ENCODE data around the gene ERMP1. TPM values are rescaled to one million over a fixed set of nuclear protein-coding genes. Genes with fewer than 3 reads are reported as not detected.

ERMP1 gene
- polyA plus RNA-seq, 1 experiment, result 6.1 TPM

- no peak for TF ChIP-seq CTCF (IDR thresholded peaks at IDR 0.05; ENCODE audit: low read depth, low read length)
- Histone ChIP-seq H3K27me3 (ENCODE audit: control insufficient read depth, insufficient read depth, low read length) (no peaks in the 10 kb centered on the region), H3K4me3 (ENCODE audit: low read depth, low read length) (no peak overlapping the region), H3K9me3 (ENCODE audit: control insufficient read depth, insufficient read depth, low read length) (no peaks in the 10 kb centered on the region), H3K27ac (ENCODE audit: low read depth, low read length) (no peak overlapping the region)
- ChIA-PET CTCF (no interaction called here), POLR2A (no interaction called here)
- no peak for DNase-seq (ENCODE audit: low read depth, low spot score)
Observed at GRCh38 chr9:5796298-5796697, 36.6 kb downstream of the ERMP1 start.

- DNase-seq (ENCODE audit: low read depth, low spot score), result no peak
- CTCF ChIA-PET, result interaction anchor here (1.5 to 1.6 kb wide), 2 partner anchors 9 to 261 kb away, joined by 3 read pairs; no protein-coding TSS in a partner anchor
- Histone ChIP-seq H3K9me3 (ENCODE audit: control insufficient read depth, insufficient read depth, low read length) (no peaks in the 10 kb centered on the region), H3K4me3 (ENCODE audit: low read depth, low read length) (no peak overlapping the region), H3K27me3 (ENCODE audit: control insufficient read depth, insufficient read depth, low read length) (no peaks in the 10 kb centered on the region), H3K27ac (ENCODE audit: low read depth, low read length) (no peak overlapping the region)
- no peak for TF ChIP-seq CTCF (IDR thresholded peaks at IDR 0.05; ENCODE audit: low read depth, low read length)
- POLR2A ChIA-PET, result no interaction called here
Observed at GRCh38 chr9:5793812-5794211, 39.1 kb downstream of the ERMP1 start.

GRCh38 chr9:5791870-5792269 is 41.0 kb downstream of the ERMP1 start:
- no peaks in the 10 kb centered on the region for H3K9me3 ChIP-seq (ENCODE audit: control insufficient read depth, insufficient read depth, low read length)
- no peak overlapping the region for H3K27ac ChIP-seq (ENCODE audit: low read depth, low read length)
- CTCF ChIA-PET, result no interaction called here
- DNase-seq (ENCODE audit: low read depth, low spot score), result no peak
- no peak for TF ChIP-seq CTCF (IDR thresholded peaks at IDR 0.05; ENCODE audit: low read depth, low read length)
- POLR2A ChIA-PET, result no interaction called here
- H3K27me3 ChIP-seq (ENCODE audit: control insufficient read depth, insufficient read depth, low read length), result no peaks in the 10 kb centered on the region
- no peak overlapping the region for H3K4me3 ChIP-seq (ENCODE audit: low read depth, low read length)

- Histone ChIP-seq H3K27me3 (ENCODE audit: control insufficient read depth, insufficient read depth, low read length) (no peaks in the 10 kb centered on the region), H3K4me3 (ENCODE audit: low read depth, low read length) (no peak overlapping the region), H3K27ac (ENCODE audit: low read depth, low read length) (no peak overlapping the region), H3K9me3 (ENCODE audit: control insufficient read depth, insufficient read depth, low read length) (no peaks in the 10 kb centered on the region)
- POLR2A ChIA-PET, result no interaction called here
- no peak for TF ChIP-seq CTCF (IDR thresholded peaks at IDR 0.05; ENCODE audit: low read depth, low read length)
- DNase-seq (ENCODE audit: low read depth, low spot score), result no peak
- CTCF ChIA-PET, result no interaction called here
Observed at GRCh38 chr9:5790923-5791322, 42.0 kb downstream of the ERMP1 start.

GRCh38 chr9:5789489-5789888 is 43.4 kb downstream of the ERMP1 start:
- CTCF ChIA-PET, result no interaction called here
- H3K27ac ChIP-seq (ENCODE audit: low read depth, low read length), result no peak overlapping the region
- H3K4me3 ChIP-seq (ENCODE audit: low read depth, low read length), result no peak overlapping the region
- POLR2A ChIA-PET, result no interaction called here
- no peaks in the 10 kb centered on the region for H3K27me3 ChIP-seq (ENCODE audit: control insufficient read depth, insufficient read depth, low read length)
- H3K9me3 ChIP-seq (ENCODE audit: control insufficient read depth, insufficient read depth, low read length), result no peaks in the 10 kb centered on the region
- TF ChIP-seq CTCF (IDR thresholded peaks at IDR 0.05; ENCODE audit: low read depth, low read length), result no peak
- DNase-seq (ENCODE audit: low read depth, low spot score), result no peak
